Thyroid gland (tissue), 4 donors: ENCODE data around the gene HMGB1.

Experiments
- CTCF ChIP-seq, 6 experiments: fragments of 200-600 bp in 3 of 6; fragments of 450-650 bp in 3 of 6; sonication (generic) in 3 of 6; IDR thresholded peaks; one replicate each; pipeline ENCODE4 v1.5.1; 2016 to 2019; ENCODE audit warnings: antibody characterized with exemption in 6 of 6, mild to moderate bottlenecking in 2 of 6, inconsistent platforms in 1 of 6, moderate library complexity in 1 of 6
- POLR2A ChIP-seq, 2 donors: fragments of 450-650 bp; IDR thresholded peaks; one replicate each; pipeline ENCODE4 v1.6.1; 2017; ENCODE audit warnings: antibody characterized with exemption in 2 of 2, mild to moderate bottlenecking in 2 of 2, moderate library complexity in 1 of 2

- TF ChIP-seq CTCF (IDR thresholded peaks at IDR 0.05): no peak
- no peak for TF ChIP-seq POLR2A (IDR thresholded peaks at IDR 0.05)
These were observed 7.9 kb upstream of the HMGB1 start for GRCh38 chr13:30473675-30474074.
